AG10803 (cell line): Measurements from ENCODE around the gene IFNG-AS1.

Source experiments
- DNase-seq: peaks from one replicate; pipeline ENCODE4 v3.0.0; 2010; ENCODE audit warnings: low read depth
- H3K4me3 ChIP-seq: 2 replicates; pipeline ENCODE4 v1.5.1; 2011; ENCODE audit warnings: mild to moderate bottlenecking, low read length, control low read depth
- CTCF ChIP-seq: conservative IDR thresholded peaks from 2 replicates; pipeline ENCODE4 v1.5.1; 2011; ENCODE audit warnings: mild to moderate bottlenecking, low read length, control low read depth, inconsistent platforms

IFNG-AS1 gene

DNA sequence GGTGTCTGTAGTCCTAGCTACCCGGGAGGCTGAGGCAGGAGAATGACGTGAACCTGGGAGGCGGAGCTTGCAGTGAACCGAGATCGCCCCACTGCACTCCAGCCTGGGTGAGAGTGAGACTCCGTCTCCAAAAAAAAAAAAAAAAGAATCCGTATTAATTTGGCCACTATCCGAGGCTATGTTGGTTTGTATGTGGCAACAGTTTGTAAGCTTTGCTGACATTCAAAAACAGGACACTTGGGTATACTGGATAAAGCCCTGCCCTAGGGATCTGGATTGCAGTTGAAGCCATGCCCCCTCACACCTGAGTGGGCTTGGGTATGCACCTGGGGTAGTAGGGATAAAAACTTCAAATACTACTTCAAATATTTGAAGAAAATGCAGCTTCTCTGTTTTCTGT, 14.5 kb downstream of the IFNG-AS1 start:
- H3K4me3 ChIP-seq = no peak overlapping the region
- TF ChIP-seq CTCF = no peak
- no peak for DNase-seq

DNA sequence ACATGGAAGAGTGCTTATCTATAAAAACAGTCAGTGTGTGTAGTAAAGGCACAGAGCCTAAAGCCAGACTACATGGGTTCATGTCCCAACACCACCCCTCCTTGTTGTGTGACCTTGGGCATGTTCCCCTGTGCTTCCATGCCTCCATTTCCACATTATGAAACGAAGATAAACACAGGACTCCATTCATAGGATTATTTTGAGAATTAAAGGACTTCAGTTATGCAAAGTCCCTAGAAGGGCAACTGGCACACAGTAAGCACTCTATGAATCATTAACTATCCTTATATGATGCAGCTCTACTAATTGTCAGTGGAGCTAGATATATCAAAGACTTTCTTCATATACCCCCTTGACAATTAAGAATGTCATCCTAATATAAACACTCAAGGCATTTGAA, 17.8 kb downstream of the IFNG-AS1 start:
- H3K4me3 ChIP-seq = no peak overlapping the region
- no peak for TF ChIP-seq CTCF
- peak; percentile 25 for DNase-seq

- H3K4me3 ChIP-seq = no peak overlapping the region
- no peak for TF ChIP-seq CTCF
- peak; percentile 76 for DNase-seq
These were observed 18.2 kb downstream of the IFNG-AS1 start for GRCh38 chr12:68007466-68007865.

- H3K4me3 ChIP-seq = no peak overlapping the region
- no peak for DNase-seq
- no peak for TF ChIP-seq CTCF
These were observed 22.1 kb downstream of the IFNG-AS1 start for GRCh38 chr12:68011206-68011881.

GRCh38 chr12:68011882-68012207, 22.6 kb downstream of the IFNG-AS1 start:
- H3K4me3 ChIP-seq = no peak overlapping the region
- no peak for TF ChIP-seq CTCF
- DNase-seq = peak; percentile 72

DNA sequence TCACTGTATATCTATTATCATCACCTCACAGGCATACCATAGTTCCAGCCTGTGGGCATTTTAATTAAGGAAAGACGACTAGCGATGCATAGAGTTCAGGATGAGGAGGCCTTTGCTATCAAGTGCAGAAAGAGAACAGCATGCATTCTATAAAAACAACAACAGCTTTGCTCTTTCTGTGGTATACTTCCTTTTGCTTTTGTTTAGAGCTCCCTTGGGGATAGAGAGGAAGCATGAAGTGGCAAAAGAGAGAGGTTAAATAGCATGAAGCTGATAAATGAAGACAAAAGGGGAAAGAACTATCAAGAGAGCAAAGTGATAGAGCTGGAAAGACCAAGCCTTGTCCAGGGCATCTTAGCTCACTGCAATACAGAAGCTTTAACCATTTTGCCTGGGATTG, 23.5 kb downstream of the IFNG-AS1 start:
- DNase-seq = peak; percentile 25
- no peak for TF ChIP-seq CTCF
- no peak overlapping the region for H3K4me3 ChIP-seq

DNA sequence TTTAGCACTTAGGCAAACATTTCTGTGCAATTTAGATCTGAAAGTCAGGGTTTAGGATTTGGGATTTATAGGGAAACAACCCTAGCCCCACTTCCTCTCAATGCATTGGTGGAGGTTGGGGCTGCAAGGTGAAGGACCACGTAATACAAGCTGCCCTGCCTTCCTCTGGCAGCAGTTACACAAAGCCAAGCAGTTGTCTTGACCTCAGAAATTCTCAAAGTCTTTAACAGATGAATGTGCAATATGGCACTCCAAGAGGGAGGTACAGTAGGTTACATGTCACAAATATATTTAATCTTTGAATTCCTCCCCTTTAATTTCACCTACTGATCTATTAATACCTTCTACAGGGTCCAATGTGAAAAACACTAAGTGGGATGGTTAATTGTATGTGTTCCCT, 23.9 kb downstream of the IFNG-AS1 start:
- DNase-seq = no peak
- TF ChIP-seq CTCF = no peak
- no peak overlapping the region for H3K4me3 ChIP-seq
